Measurements from ENCODE around the gene CYP19A1. TPM values are rescaled to one million over a fixed set of nuclear protein-coding genes. Genes with fewer than 3 reads are reported as not detected.

The CYP19A1 gene
- total and polyA plus RNA-seq, 2 donors (not counting 1 experiment from before 2014, with no cell fraction given) = not detected

- ChIA-PET POLR2A (no interaction called here), CTCF (interaction anchor here (1.1 to 1.8 kb wide), 2 partner anchors 9 to 11 kb away, joined by 3 to 13 read pairs; no protein-coding TSS in a partner anchor)
- Mint-ChIP-seq H3K9me3 (ENCODE audit: insufficient read depth) (no peaks in the 10 kb centered on the region), H3K27ac (no peak overlapping the region), H3K4me1 (no peaks in the 10 kb centered on the region), H3K4me3 (no peak overlapping the region), H3K27me3 (peaks cover 25% of the 10 kb centered on the region)
- Histone ChIP-seq H2AFZ (ENCODE audit: insufficient read depth, low read depth, low read length, poor library complexity, severe bottlenecking) (no peak overlapping the region), H3K9ac (ENCODE audit: low read length) (no peak overlapping the region), H3K79me2 (ENCODE audit: control insufficient read depth, insufficient read depth, low read length) (no peaks in the 10 kb centered on the region), H3K27me3 (replicated peaks in 1 of 4; ENCODE audit: control extremely low read depth in 1 of 4, control insufficient read depth in 3 of 4, insufficient read depth in 4 of 4, low read length in 3 of 4) (peaks cover 0 to 3% (median 0%) of the 10 kb centered on the region in 4 experiments), H4K20me1 (ENCODE audit: control insufficient read depth, insufficient read depth, low read length, poor library complexity, severe bottlenecking) (no peaks in the 10 kb centered on the region), H3K4me1 (ENCODE audit: control insufficient read depth in 2 of 2, insufficient read depth in 2 of 2, low read length in 2 of 2) (no peaks in the 10 kb centered on the region), H3K9me3 (ENCODE audit: control extremely low read depth in 1 of 3, control insufficient read depth in 2 of 3, insufficient read depth in 1 of 3, low read length in 2 of 3) (no peaks in the 10 kb centered on the region), H3K27ac (ENCODE audit: low read length in 2 of 2) (no peak overlapping the region), H3K4me3 (ENCODE audit: control extremely low read depth in 1 of 5, extremely low read depth in 1 of 5, insufficient read depth in 1 of 5, low read depth in 2 of 5, low read length in 4 of 5) (no peak overlapping the region), H3K4me2 (replicated peaks; ENCODE audit: low read depth, low read length, poor library complexity, severe bottlenecking) (no peak overlapping the region), H3K36me3 (replicated peaks in 1 of 2; ENCODE audit: control extremely low read depth in 1 of 2, control insufficient read depth in 1 of 2, extremely low read depth in 1 of 2, insufficient read depth in 2 of 2, low read length in 1 of 2) (no peaks in the 10 kb centered on the region)
- no peak for DNase-seq
- TF ChIP-seq, protein P1, sequence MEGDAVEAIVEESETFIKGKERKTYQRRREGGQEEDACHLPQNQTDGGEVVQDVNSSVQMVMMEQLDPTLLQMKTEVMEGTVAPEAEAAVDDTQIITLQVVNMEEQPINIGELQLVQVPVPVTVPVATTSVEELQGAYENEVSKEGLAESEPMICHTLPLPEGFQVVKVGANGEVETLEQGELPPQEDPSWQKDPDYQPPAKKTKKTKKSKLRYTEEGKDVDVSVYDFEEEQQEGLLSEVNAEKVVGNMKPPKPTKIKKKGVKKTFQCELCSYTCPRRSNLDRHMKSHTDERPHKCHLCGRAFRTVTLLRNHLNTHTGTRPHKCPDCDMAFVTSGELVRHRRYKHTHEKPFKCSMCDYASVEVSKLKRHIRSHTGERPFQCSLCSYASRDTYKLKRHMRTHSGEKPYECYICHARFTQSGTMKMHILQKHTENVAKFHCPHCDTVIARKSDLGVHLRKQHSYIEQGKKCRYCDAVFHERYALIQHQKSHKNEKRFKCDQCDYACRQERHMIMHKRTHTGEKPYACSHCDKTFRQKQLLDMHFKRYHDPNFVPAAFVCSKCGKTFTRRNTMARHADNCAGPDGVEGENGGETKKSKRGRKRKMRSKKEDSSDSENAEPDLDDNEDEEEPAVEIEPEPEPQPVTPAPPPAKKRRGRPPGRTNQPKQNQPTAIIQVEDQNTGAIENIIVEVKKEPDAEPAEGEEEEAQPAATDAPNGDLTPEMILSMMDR (IDR thresholded peaks at IDR 0.05) = no peak
- no peak for TF ChIP-seq EZH2 (IDR thresholded peaks at IDR 0.05; ENCODE audit: borderline replicate concordance, insufficient read depth, low read depth, low read length, poor library complexity, severe bottlenecking)
- 83% methylated on average over 3 of the region's 3 CpGs for WGBS (ENCODE audit: insufficient coverage)
- no peak for ATAC-seq (ENCODE audit: low read depth)
- intact Hi-C loops (cut with micrococcal nuclease) = no loop called here
These were observed 166.8 kb downstream of the CYP19A1 start for GRCh38 chr15:51171634-51171932.

- no peak overlapping the region for H3K4me3 Mint-ChIP-seq
- no peaks in the 10 kb centered on the region for H3K79me2 ChIP-seq (ENCODE audit: control insufficient read depth, insufficient read depth, low read length)
- no peak overlapping the region for H3K27ac ChIP-seq (ENCODE audit: low read length in 2 of 2)
- peaks cover 0 to 3% (median 0%) of the 10 kb centered on the region in 4 experiments for H3K27me3 ChIP-seq (replicated peaks in 1 of 4; ENCODE audit: control extremely low read depth in 1 of 4, control insufficient read depth in 3 of 4, insufficient read depth in 4 of 4, low read length in 3 of 4)
- H4K20me1 ChIP-seq (ENCODE audit: control insufficient read depth, insufficient read depth, low read length, poor library complexity, severe bottlenecking) = no peaks in the 10 kb centered on the region
- DNase-seq = no peak
- no peak overlapping the region for H3K27ac Mint-ChIP-seq
- no peaks in the 10 kb centered on the region for H3K9me3 Mint-ChIP-seq (ENCODE audit: insufficient read depth)
- TF ChIP-seq, protein P1 (IDR thresholded peaks at IDR 0.05) = no peak
- TF ChIP-seq EZH2 (IDR thresholded peaks at IDR 0.05; ENCODE audit: borderline replicate concordance, insufficient read depth, low read depth, low read length, poor library complexity, severe bottlenecking) = no peak
- H3K4me1 ChIP-seq (ENCODE audit: control insufficient read depth in 2 of 2, insufficient read depth in 2 of 2, low read length in 2 of 2) = no peaks in the 10 kb centered on the region
- H3K36me3 ChIP-seq (replicated peaks in 1 of 2; ENCODE audit: control extremely low read depth in 1 of 2, control insufficient read depth in 1 of 2, extremely low read depth in 1 of 2, insufficient read depth in 2 of 2, low read length in 1 of 2) = no peaks in the 10 kb centered on the region
- no peak overlapping the region for H3K9ac ChIP-seq (ENCODE audit: low read length)
- intact Hi-C loops (cut with micrococcal nuclease) = no loop called here
- no peak overlapping the region for H3K4me2 ChIP-seq (replicated peaks; ENCODE audit: low read depth, low read length, poor library complexity, severe bottlenecking)
- CTCF ChIA-PET = interaction anchor here (1.1 to 1.8 kb wide), 2 partner anchors 9 to 10 kb away, joined by 3 to 13 read pairs; no protein-coding TSS in a partner anchor
- ATAC-seq (ENCODE audit: low read depth) = no peak
- no peaks in the 10 kb centered on the region for H3K4me1 Mint-ChIP-seq
- H3K9me3 ChIP-seq (ENCODE audit: control extremely low read depth in 1 of 3, control insufficient read depth in 2 of 3, insufficient read depth in 1 of 3, low read length in 2 of 3) = no peaks in the 10 kb centered on the region
- H2AFZ ChIP-seq (ENCODE audit: insufficient read depth, low read depth, low read length, poor library complexity, severe bottlenecking) = no peak overlapping the region
- 74% methylated on average over 10 of the region's 11 CpGs for WGBS (ENCODE audit: insufficient coverage)
- no peak overlapping the region for H3K4me3 ChIP-seq (ENCODE audit: control extremely low read depth in 1 of 5, extremely low read depth in 1 of 5, insufficient read depth in 1 of 5, low read depth in 2 of 5, low read length in 4 of 5)
- POLR2A ChIA-PET = no interaction called here
- peaks cover 27% of the 10 kb centered on the region for H3K27me3 Mint-ChIP-seq
These were observed 167.3 kb downstream of the CYP19A1 start for GRCh38 chr15:51170882-51171633.
